Keratinocyte (primary cell): ENCODE results near the gene BFSP1. TPM values are rescaled to one million over a fixed set of nuclear protein-coding genes. Genes with fewer than 3 reads are reported as not detected.
A peak's percentile ranks its signal among the peaks of the same experiment; 100 is the strongest.

Experiments used
- DNase-seq: peaks from one replicate; pipeline ENCODE4 v3.0.0-alpha.2; 2011; ENCODE audit warnings: low read depth, missing footprints, low spot score
- FAIRE-seq: peaks from 2 replicates; lab custom pipeline; 2011; peaks lifted over from hg19 to GRCh38; lab: Jason Lieb, UNC
- H2AFZ ChIP-seq: 2 replicates; pipeline ENCODE4 v1.6.0; 2012; ENCODE audit warnings: low read length, control low read depth, inconsistent platforms; ENCODE audit not compliant: control insufficient read depth
- H3K27ac ChIP-seq: 2 replicates; pipeline ENCODE4 v1.5.1; 2011; ENCODE audit warnings: low read length; ENCODE audit not compliant: control insufficient read depth, insufficient read depth
- H3K27me3 ChIP-seq: 3 replicates; pipeline ENCODE4 v1.6.0; 2011; ENCODE audit warnings: low read length; ENCODE audit not compliant: control insufficient read depth, insufficient read depth; ENCODE audit errors: extremely low read depth
- H3K36me3 ChIP-seq, 2 experiments: 2 replicates in 1 of 2; 3 replicates in 1 of 2; pipeline ENCODE4 v1.5.1; 2011; ENCODE audit warnings: low read length in 2 of 2, mild to moderate bottlenecking in 1 of 2; ENCODE audit not compliant: control insufficient read depth in 2 of 2, insufficient read depth in 2 of 2; ENCODE audit errors: extremely low read depth in 1 of 2
- H3K4me1 ChIP-seq: 3 replicates; pipeline ENCODE4 v1.5.1; 2011; ENCODE audit warnings: low read length; ENCODE audit not compliant: control insufficient read depth, insufficient read depth; ENCODE audit errors: extremely low read depth
- H3K4me2 ChIP-seq: 3 replicates; pipeline ENCODE4 v1.6.0; 2011; ENCODE audit warnings: low read depth, low read length; ENCODE audit not compliant: control insufficient read depth, insufficient read depth; ENCODE audit errors: extremely low read depth
- H3K4me3 ChIP-seq, 3 experiments: fragments of 200-600 bp in 1 of 3; sonication (generic) in 1 of 3; 2 replicates in 2 of 3; 3 replicates in 1 of 3; pipeline ENCODE4 v1.5.1; 2011 to 2016; ENCODE audit warnings: low read length in 3 of 3, mild to moderate bottlenecking in 3 of 3, control low read depth in 2 of 3, inconsistent platforms in 1 of 3, low read depth in 1 of 3, mixed read lengths in 1 of 3, mixed run types in 1 of 3, moderate library complexity in 1 of 3; ENCODE audit not compliant: control insufficient read depth in 2 of 3, insufficient read depth in 2 of 3; ENCODE audit errors: extremely low read depth in 1 of 3
- H3K79me2 ChIP-seq: 2 replicates; pipeline ENCODE4 v1.6.0; 2012; ENCODE audit warnings: low read length; ENCODE audit not compliant: control insufficient read depth, insufficient read depth
- H3K9ac ChIP-seq: 3 replicates; pipeline ENCODE4 v1.6.0; 2011; ENCODE audit warnings: low read length; ENCODE audit not compliant: control insufficient read depth, insufficient read depth; ENCODE audit errors: extremely low read depth
- H3K9me1 ChIP-seq: 3 replicates; pipeline ENCODE4 v1.6.0; 2011; ENCODE audit warnings: low read length; ENCODE audit not compliant: control insufficient read depth, insufficient read depth; ENCODE audit errors: extremely low read depth
- H3K9me3 ChIP-seq: 2 replicates; pipeline ENCODE4 v1.5.1; 2012; ENCODE audit warnings: low read depth, low read length; ENCODE audit not compliant: control insufficient read depth
- H4K20me1 ChIP-seq: 3 replicates; pipeline ENCODE4 v1.6.0; 2011; ENCODE audit warnings: low read length; ENCODE audit not compliant: control insufficient read depth, insufficient read depth; ENCODE audit errors: extremely low read depth
- CTCF ChIP-seq, 3 experiments: IDR thresholded peaks in 1 of 3; conservative IDR thresholded peaks in 1 of 3; optimal IDR thresholded peaks in 1 of 3; 2 replicates in 2 of 3; 3 replicates in 1 of 3; pipeline versions ENCODE3 to v1.5.1; 2011; ENCODE audit warnings: low read length in 3 of 3, mild to moderate bottlenecking in 3 of 3, moderate library complexity in 2 of 3, control low read depth in 1 of 3, inconsistent platforms in 1 of 3; ENCODE audit not compliant: insufficient read depth in 2 of 3; ENCODE audit errors: extremely low read depth in 1 of 3
- EZH2 ChIP-seq: IDR thresholded peaks from one replicate; pipeline ENCODE4 v1.6.1; 2012; ENCODE audit warnings: inconsistent platforms, mild to moderate bottlenecking, low read length, moderate library complexity
- dilution Hi-C: fragments of 300-500 bp; cut with MboI; formaldehyde crosslinking; loops from one replicate; pipeline ENCODE4 v1.7.0; 2020; ENCODE audit warnings: low sequenced_read_pairs; ENCODE audit not compliant: extremely low pct_ligation_motif_present
- polyA plus RNA-seq, 5 experiments: library from polyadenylated mRNA; depleted of rRNA in 3 of 5; stranded (reverse) in 3 of 5; stranded (forward) in 1 of 5; unstranded in 1 of 5; fragments of >200 nt; gene quantifications; 1 replicate in 1 of 5; 2 replicates in 3 of 5; 3 replicates in 1 of 5; pipeline versions ENCODE4 v1.2.1 to v1.2.3, GENCODE V29; 2011 to 2012; ENCODE audit warnings: missing spikeins in 2 of 5, low read depth in 1 of 5, low replicate concordance in 1 of 5

BFSP1 gene
- polyA plus RNA-seq, 1 donor (not counting 4 experiments of a cell fraction or from before 2014, with no cell fraction given): 2.2 TPM

GRCh38 chr20:17508756-17509155 is 22.4 kb downstream of the BFSP1 start:
- peaks cover 2% of the 10 kb centered on the region for H3K9me1 ChIP-seq
- TF ChIP-seq CTCF (optimal IDR thresholded peaks at IDR 0.05 in 1 of 3, IDR thresholded peaks at IDR 0.05 in 1 of 3, conservative IDR thresholded peaks at IDR 0.05 in 1 of 3; ENCODE audit: extremely low read depth in 1 of 3, insufficient read depth in 2 of 3, low read length in 3 of 3) (no peak), EZH2 (no peak)
- H3K36me3 ChIP-seq: no peaks in the 10 kb centered on the region
- H3K4me3 ChIP-seq: no peak overlapping the region
- no peak overlapping the region for H3K9ac ChIP-seq
- H3K27ac ChIP-seq: no peak overlapping the region
- peaks cover 22% of the 10 kb centered on the region for H3K4me1 ChIP-seq
- DNase-seq (no peak), FAIRE-seq (no peak)
- H2AFZ ChIP-seq: no peak overlapping the region
- no peaks in the 10 kb centered on the region for H3K79me2 ChIP-seq
- H4K20me1 ChIP-seq: no peaks in the 10 kb centered on the region
- dilution Hi-C loops: no loop called here
- H3K27me3 ChIP-seq: no peaks in the 10 kb centered on the region
- no peak overlapping the region for H3K4me2 ChIP-seq
- H3K9me3 ChIP-seq: no peaks in the 10 kb centered on the region

DNA sequence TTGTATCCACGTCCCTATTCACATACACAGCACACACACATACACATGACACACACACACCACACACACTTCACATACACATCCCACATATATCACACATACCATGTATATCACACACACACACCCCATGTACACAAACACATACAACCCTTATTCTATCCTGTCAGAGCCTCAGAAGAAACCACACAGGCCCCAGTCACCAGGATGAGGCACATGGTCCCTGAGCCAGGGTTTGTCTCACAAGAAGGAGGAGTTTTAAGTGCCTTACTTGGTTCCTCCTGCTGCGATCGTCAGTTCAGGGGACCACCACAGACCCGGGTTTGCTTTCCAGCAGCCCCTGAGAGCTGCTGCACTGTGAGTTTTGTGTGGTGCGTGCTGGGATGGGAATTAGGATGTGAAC is 23.6 kb downstream of the BFSP1 start:
- Histone ChIP-seq H3K4me1 (peaks cover 22% of the 10 kb centered on the region), H3K9me3 (no peaks in the 10 kb centered on the region), H4K20me1 (no peaks in the 10 kb centered on the region), H3K79me2 (no peaks in the 10 kb centered on the region), H3K9ac (no peak overlapping the region), H3K4me2 (no peak overlapping the region), H3K36me3 (no peaks in the 10 kb centered on the region), H3K27ac (no peak overlapping the region), H3K27me3 (no peaks in the 10 kb centered on the region), H3K4me3 (no peak overlapping the region), H3K9me1 (peaks cover 2% of the 10 kb centered on the region), H2AFZ (no peak overlapping the region)
- dilution Hi-C loops: no loop called here
- TF ChIP-seq EZH2 (no peak), CTCF (optimal IDR thresholded peaks at IDR 0.05 in 1 of 3, IDR thresholded peaks at IDR 0.05 in 1 of 3, conservative IDR thresholded peaks at IDR 0.05 in 1 of 3; ENCODE audit: extremely low read depth in 1 of 3, insufficient read depth in 2 of 3, low read length in 3 of 3) (no peak)
- DNase-seq: no peak
- FAIRE-seq: peak; percentile 34
